NT2/D1 (cell line): ENCODE data around the gene SQOR.
"Not testable (repeated sequence)": the region's sequence is repeated elsewhere in the genome, so short reads cannot be mapped to it uniquely, and the experiment has no call there.

Experiments used
- YY1 ChIP-seq: IDR thresholded peaks from 2 replicates; pipeline ENCODE4 v1.6.1; 2011; ENCODE audit not compliant: insufficient read length, insufficient read depth
- ZNF274 ChIP-seq: IDR thresholded peaks from 2 replicates; pipeline ENCODE4 v1.6.1; 2011; ENCODE audit warnings: mild to moderate bottlenecking, low read depth, low read length

- TF ChIP-seq ZNF274, YY1: not testable (repeated sequence)
Observed at GRCh38 chr15:45650007-45650406, 15.2 kb downstream of the SQOR start.
